ENCODE data around the gene MAP7D1.
"Not testable (repeated sequence)": the region's sequence is repeated elsewhere in the genome, so short reads cannot be mapped to it uniquely, and the experiment has no call there.

Gene MAP7D1

GRCh38 chr1:36154765-36155407 is 1.1 kb upstream of the MAP7D1 start:
- DNase-seq = no peak

- DNase-seq = peak in 1 of 2 experiments; percentile 32
Observed at GRCh38 chr1:36156329-36157114, 562 bp downstream of the MAP7D1 start.

DNA sequence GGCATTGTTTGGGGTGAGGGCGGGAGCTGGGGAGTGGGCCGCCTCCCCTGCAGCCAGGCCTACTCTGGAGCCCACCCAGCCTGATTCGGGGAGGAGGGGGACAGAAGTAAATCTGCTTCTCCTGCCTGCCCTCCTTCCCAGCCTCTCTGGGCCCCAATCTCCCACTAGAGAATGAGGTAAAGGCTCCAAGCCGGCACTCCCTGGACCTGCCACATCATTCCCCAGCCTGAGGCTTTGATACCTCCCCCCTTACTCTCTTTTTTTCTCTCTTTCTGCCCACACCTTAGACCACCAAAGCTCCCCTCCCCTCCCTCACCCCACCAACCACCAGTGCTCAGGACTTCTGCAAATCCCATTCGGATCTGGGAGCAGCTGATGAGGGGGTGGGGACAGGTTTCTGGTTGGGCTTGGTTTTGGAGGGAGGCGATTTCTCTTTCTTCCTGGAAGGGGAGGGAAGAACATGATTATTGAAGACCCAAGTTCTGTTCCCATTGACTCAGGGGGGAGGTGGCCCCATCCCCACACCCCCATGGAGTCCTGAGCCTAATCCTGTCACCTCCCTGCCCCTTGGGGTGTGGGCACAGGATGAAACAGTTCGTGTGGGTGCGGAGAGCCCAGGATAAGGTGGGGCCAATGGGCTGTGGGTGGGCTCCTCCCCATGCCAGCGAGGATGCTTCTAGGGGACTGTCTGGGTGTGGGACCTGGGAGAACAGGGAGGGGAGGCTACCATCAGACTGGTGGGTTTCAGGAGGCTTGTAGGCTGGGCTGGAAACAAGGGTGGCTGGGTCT is 1.3 kb downstream of the MAP7D1 start:
- DNase-seq = no peak

DNA sequence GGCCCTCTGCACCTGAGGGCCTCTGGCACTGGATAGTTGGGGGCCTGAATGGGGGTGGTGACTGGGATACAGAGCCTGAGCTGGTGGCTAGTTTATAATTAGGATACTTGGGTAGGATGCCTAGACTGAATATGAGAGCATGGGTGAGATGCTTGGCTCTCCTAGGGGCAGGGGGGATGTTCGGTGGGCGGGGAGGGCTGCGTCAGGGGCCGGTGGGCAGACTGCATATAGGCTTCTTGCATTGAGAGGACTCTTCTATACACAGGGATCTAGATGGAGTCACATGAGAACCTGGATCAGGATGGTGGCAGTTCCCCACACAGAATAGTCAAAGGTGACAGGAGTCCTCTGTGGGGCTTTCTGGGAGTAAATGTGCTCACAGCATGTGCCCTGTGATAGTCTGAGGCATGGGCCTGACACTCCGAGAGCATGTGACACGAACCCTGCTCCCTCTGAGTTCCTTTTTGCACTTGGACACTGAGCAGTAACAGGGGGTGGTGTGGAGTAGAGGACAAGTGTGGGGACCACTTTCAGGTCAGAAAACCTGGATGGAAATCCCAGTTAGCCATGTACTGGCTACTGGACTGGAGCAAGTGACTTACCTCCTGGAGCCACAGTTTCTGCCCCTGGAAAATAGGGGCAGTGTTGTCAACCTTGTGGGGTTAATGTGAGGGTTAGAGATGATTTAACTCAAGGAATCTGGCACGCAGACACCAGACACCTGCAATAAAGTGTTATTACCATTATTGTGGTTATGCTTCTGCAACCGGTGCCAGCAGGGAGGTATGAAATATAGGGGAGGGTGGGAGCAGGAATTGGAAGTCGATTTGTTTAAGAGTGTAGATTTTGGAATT is 2.2 kb downstream of the MAP7D1 start:
- no peak for DNase-seq

GRCh38 chr1:36158827-36159252 is 2.9 kb downstream of the MAP7D1 start:
- DNase-seq = not testable (repeated sequence)

GRCh38 chr1:36159614-36160387 is 3.8 kb downstream of the MAP7D1 start:
- no peak for DNase-seq

DNA sequence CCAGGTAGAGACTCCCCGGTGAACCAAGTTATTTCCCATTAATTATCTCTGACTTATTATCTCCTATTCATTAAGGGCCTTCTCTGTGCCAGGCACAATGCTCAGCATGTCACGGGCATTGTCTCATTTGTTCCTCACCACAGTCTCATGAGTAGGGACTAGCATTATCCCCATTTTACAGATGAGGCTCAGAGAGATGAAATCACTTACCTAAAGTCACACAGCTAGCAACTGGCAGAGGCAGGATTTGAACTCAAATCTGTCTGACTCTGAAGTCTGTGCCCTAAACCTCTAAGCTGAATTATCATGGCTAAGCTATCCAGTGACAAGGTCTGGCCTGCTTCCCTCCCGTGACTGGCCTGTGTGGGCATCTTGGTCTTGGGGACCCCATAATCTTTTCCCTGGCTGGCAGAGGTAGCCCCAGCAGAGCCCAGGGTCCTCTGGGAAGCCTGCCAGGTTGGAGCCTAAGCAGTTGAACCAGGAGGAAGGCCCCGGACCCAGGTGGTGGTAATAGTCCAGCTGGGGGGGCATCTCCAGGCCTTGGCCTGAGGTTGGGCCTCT is 4.5 kb downstream of the MAP7D1 start:
- no peak for DNase-seq

DNA sequence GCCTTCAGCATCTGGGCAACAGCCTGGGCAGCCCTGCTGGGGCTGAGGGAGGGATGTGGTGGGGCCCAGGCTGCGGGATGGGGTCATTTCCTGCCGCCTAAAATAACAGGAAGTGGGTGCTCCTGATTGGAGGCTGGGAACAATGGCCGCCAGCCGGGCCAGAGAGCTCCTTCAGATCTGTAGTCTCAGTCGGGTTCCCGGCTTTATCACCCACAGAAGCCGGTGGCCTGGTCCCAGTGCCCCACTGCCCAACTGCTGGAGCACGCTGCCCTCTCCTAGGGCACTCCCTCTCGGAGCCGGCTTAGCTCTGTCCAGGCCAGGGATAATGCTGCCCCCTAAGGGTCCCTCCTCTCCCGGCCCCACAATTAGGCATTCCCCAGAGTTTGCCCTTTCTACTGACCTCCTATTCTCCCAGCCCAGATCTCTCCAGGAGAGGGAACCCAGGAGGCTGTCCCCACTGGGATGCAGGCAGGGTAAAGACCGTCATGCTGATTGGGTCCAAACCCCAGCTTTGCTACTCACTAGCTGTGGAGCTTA is 5.1 kb downstream of the MAP7D1 start:
- DNase-seq = no peak

DNA sequence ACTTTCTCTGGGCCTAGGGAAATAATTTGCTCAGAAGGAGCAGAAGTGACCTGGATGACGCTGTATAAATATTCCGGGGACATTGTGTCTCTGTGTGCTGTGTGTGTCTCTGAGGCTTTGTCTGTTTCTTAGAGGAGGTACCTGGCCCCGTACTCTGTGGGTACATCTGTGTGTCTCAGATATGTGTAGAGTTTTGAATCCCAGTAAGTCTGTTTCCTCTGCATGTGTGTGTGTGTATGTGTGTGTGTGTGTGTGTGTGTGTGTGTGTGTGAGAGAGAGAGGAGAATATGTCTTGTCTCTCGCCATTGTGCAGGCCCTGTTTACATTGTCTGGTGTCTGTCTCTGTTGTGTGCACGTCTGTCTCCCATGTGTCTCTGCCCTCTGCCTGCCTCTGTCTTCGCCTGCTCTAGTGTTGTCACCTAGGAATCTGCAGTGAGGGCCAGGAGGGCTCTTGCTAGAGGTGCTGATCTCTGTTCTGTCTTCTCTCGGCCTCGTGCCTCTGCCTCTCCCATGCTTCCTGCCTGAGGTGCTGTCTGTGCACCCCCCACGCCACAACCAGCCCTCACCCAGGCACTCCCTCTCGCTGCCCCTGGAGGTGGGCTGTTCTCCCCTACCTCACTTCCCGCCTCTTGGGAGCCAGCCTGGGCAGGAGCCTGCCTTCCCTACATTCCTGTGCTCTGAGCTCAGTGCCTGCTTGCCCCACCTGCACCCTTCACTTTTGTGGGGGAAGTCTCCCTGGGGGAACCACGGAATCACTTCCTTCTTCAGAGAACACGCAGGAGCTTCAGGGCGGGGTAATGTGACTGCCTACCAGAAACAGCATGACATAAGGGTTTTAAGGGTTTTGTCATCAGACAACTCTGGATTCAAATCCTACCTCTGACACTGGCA is 5.9 kb downstream of the MAP7D1 start:
- DNase-seq = no peak

DNA sequence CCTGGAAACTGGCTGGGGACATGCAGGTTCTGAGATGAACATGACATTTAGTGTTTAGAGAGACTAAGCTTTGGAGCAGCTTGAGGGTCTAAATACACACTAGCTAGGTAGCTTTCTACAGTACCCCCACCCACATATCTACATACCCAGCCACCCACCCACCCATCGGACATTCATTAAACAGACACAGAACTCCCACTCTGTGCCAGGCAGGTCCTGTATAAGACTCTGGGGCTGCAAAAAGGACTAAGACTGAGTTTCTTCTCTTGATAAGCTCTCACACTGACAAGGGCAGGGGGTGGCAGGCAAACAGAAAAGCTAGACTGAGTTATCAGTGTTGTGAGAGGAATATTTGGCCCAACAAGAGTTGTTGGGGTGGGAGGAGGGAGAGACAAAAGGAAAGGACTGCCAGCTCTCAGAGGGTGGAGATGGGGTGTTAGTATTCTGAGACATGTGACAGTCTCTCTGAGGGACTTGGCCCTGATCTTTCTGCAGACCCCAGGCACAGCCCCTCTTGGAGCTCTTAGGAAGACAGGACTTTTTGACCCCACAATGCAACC is 6.8 kb downstream of the MAP7D1 start:
- no peak for DNase-seq

GRCh38 chr1:36163426-36163825 is 7.5 kb downstream of the MAP7D1 start:
- no peak for DNase-seq

- DNase-seq = no peak
Observed at GRCh38 chr1:36164361-36164760, 8.4 kb downstream of the MAP7D1 start.

DNA sequence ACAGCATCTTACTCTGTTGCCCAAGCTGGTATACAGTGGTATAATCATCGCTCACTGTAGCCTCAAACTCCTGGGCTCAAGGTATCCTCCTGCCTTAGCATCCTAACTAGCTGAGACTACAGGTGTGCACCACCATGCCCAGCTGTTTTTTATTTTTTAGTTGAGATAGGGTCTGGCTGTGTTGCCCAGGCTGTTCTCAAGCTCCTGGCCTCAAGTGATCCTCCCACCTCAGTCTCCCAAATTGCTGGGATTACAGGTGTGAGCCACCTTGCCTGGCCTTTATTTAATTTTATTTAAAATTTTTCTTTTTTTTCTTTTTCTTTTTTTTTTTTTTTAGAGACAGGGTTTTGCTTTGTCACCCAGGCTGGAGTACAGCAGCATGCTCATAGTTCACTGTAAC is 9.2 kb downstream of the MAP7D1 start:
- no peak for DNase-seq

- DNase-seq = no peak
Observed at GRCh38 chr1:36166136-36166535, 10.2 kb downstream of the MAP7D1 start.

- DNase-seq = no peak
Observed at GRCh38 chr1:36166938-36167905, 11.3 kb downstream of the MAP7D1 start.

GRCh38 chr1:36168514-36168913 is 12.6 kb downstream of the MAP7D1 start:
- no peak for DNase-seq

DNA sequence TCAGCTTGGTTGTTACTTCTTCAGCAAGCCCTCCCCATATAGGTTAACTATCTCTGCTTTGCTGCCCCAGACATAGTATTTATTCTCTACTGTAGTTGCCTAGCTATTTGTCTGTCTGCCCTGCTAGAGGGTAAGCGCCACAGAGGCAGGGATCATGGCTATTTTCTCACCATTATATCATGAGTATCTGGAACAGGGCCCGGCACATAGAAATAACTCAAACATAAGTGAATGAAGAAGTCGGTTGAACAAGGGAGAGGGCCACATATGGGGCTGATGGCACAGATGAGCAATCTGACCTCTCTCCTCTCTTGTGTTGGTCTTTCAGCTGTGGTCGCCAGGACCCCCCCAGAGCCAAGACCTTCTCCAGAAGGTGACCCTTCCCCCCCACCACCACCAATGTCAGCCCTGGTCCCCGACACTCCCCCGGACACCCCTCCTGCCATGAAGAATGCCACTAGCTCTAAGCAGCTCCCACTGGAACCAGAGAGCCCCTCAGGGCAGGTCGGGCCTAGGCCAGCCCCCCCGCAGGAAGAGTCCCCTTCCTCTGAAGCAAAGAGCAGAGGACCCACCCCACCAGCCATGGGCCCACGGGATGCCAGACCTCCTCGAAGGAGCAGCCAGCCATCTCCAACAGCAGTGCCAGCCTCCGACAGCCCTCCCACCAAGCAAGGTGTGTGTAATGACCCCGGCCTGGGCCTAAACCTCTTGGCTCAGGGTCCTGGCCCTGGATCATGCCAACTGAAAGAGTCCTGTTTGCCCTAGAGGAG is 14.9 kb downstream of the MAP7D1 start:
- no peak for DNase-seq

Data from NCI-H187 (cell line).